K562 (cell line): Measurements from ENCODE around the gene PSMD14. TPM values are rescaled to one million over a fixed set of nuclear protein-coding genes. Genes with fewer than 3 reads are reported as not detected.

Experiments
- CBFA2T3 ChIP-seq: fragments of 450-650 bp; IDR thresholded peaks from 2 replicates; pipeline ENCODE4 v1.6.1; 2017
- CBX2 ChIP-seq: fragments of 200-600 bp; sonication (generic); IDR thresholded peaks from one replicate; pipeline ENCODE4 v1.6.1; 2012; ENCODE audit warnings: mild to moderate bottlenecking, low read length, inconsistent platforms; ENCODE audit not compliant: insufficient read depth, poor library complexity, severe bottlenecking
- DMBX1 ChIP-seq: fragments of 250-450 bp; sonication (Bioruptor Pico); IDR thresholded peaks from 2 replicates; pipeline ENCODE4 v1.8.0; 2022; ENCODE audit warnings: inconsistent platforms, mild to moderate bottlenecking, moderate library complexity, borderline replicate concordance
- E2F6 ChIP-seq, 2 experiments: IDR thresholded peaks; 2 replicates each; pipeline ENCODE4 v1.6.1; 2011; ENCODE audit warnings: borderline replicate concordance in 1 of 2, control low read depth in 1 of 2, low read depth in 1 of 2, low read length in 1 of 2, mild to moderate bottlenecking in 1 of 2, mixed read lengths in 1 of 2, moderate library complexity in 1 of 2; ENCODE audit not compliant: insufficient read depth in 1 of 2, insufficient read length in 1 of 2, poor library complexity in 1 of 2, severe bottlenecking in 1 of 2; ENCODE audit errors: extremely low read depth in 1 of 2
- FUS ChIP-seq: fragments of 200-400 bp; formaldehyde crosslinking; optimal IDR thresholded peaks from 2 replicates; pipeline ENCODE3; 2017; ENCODE audit warnings: low read depth, low read length
- MLLT1 ChIP-seq, 2 experiments: fragments of 450-650 bp; IDR thresholded peaks; 2 replicates each; pipeline ENCODE4 v1.6.1; 2016
- MYBL2 ChIP-seq, 2 experiments: fragments of 450-650 bp in 1 of 2; sonication (generic) in 1 of 2; formaldehyde crosslinking in 1 of 2; IDR thresholded peaks; 2 replicates each; pipeline versions ENCODE4 v1.6.1 to v1.8.1; 2017 to 2022; ENCODE audit warnings: borderline replicate concordance in 1 of 2, inconsistent platforms in 1 of 2, low read depth in 1 of 2, mild to moderate bottlenecking in 1 of 2, missing genetic modification reagents in 1 of 2, moderate library complexity in 1 of 2
- NCOA1 ChIP-seq: fragments of 450-650 bp; IDR thresholded peaks from 2 replicates; pipeline ENCODE4 v1.6.1; 2016; ENCODE audit warnings: low read depth
- NFIC ChIP-seq: fragments of 450-650 bp; IDR thresholded peaks from 2 replicates; pipeline ENCODE4 v1.6.1; 2017; ENCODE audit warnings: mild to moderate bottlenecking, inconsistent platforms
- PHB ChIP-seq: fragments of 250-450 bp; sonication (Bioruptor Pico); IDR thresholded peaks from 2 replicates; pipeline ENCODE4 v1.5.0; 2021
- RBM25 ChIP-seq: fragments of 200-400 bp; formaldehyde crosslinking; IDR thresholded peaks from 2 replicates; pipeline ENCODE4 v1.6.1; 2018; ENCODE audit warnings: low read length, low read depth, moderate library complexity; ENCODE audit not compliant: severe bottlenecking
- TAL1 ChIP-seq: fragments of 450-650 bp; IDR thresholded peaks from 2 replicates; pipeline ENCODE4 v1.6.1; 2016; ENCODE audit warnings: mild to moderate bottlenecking
- ZHX1 ChIP-seq: fragments of 150-350 bp; conservative IDR thresholded peaks from 2 replicates; pipeline ENCODE4 v1.6.1; 2014; ENCODE audit warnings: low read length
- ZNF551 ChIP-seq: fragments of 250-450 bp; sonication (Bioruptor Pico); IDR thresholded peaks from 2 replicates; pipeline ENCODE4 v1.5.0; 2021; ENCODE audit warnings: mild to moderate bottlenecking, moderate library complexity
- ZNF584 ChIP-seq: fragments of 200-800 bp; sonication (Bioruptor generic); IDR thresholded peaks from 2 replicates; pipeline ENCODE4 v1.6.1; 2016; ENCODE audit warnings: low read depth, mild to moderate bottlenecking, missing genetic modification characterization, missing compliant biosample characterization
- ZNF586 ChIP-seq: fragments of 450-650 bp; formaldehyde crosslinking; conservative IDR thresholded peaks from 2 replicates; pipeline ENCODE4 v1.4.0; 2020; ENCODE audit warnings: mild to moderate bottlenecking, moderate library complexity
- polyA plus RNA-seq, 8 experiments: library from polyadenylated mRNA; depleted of rRNA in 4 of 8; stranded (reverse) in 5 of 8; unstranded in 3 of 8; fragments of >200 nt; fragmentation: Nextera tagmentation in 2 of 8; fragmentation: Illumina TruSeq in 1 of 8; extraction: Ambion mirVana in 2 of 8; extraction: Trizol in 1 of 8; gene quantifications; 2 replicates each; pipeline versions ENCODE4 v1.2.1 to v1.2.3, GENCODE V29; 2011 to 2014; ENCODE audit warnings: inconsistent platforms in 1 of 8, missing spikeins in 1 of 8
- total RNA-seq, 7 experiments: library from RNA; depleted of rRNA in 6 of 7; stranded (reverse); fragments of >200 nt in 6 of 7; fragmentation: Illumina TruSeq in 2 of 7; extraction: Trizol in 2 of 7; gene quantifications; 2 replicates each; pipeline versions ENCODE4 v1.2.1 to v1.2.3, GENCODE V29; 2011 to 2021; ENCODE audit warnings: low replicate concordance in 1 of 7
- TF ChIP-seq, protein P1 (sequence below): fragments of 200-800 bp; sonication (Bioruptor generic); IDR thresholded peaks from 2 replicates; pipeline ENCODE4 v1.6.1; 2017; ENCODE audit warnings: missing genetic modification characterization, missing compliant biosample characterization
- TF ChIP-seq, protein P2 (sequence below): fragments of 250-450 bp; sonication (Bioruptor Pico); IDR thresholded peaks from 2 replicates; pipeline ENCODE4 v1.5.1; 2021; ENCODE audit warnings: mild to moderate bottlenecking
- TF ChIP-seq, protein P3 (sequence below): sonication (generic); formaldehyde crosslinking; IDR thresholded peaks from 2 replicates; pipeline ENCODE4 v1.5.0; 2020; ENCODE audit warnings: missing genetic modification reagents

PSMD14 gene
- total and polyA plus RNA-seq, 9 of the 15 experiments (the other 6 are each of a cell fraction or from before 2014, with no cell fraction given), result 151 to 515 (median 228) TPM

- TF ChIP-seq PHB (CRISPR knock-in tag) (no peak), ZHX1 (no peak), NFIC (no peak), DMBX1 (CRISPR knock-in tag) (no peak), E2F6 (IDR thresholded peaks at IDR 0.05; ENCODE audit: borderline replicate concordance in 1 of 2, extremely low read depth in 1 of 2, insufficient read depth in 1 of 2, insufficient read length in 1 of 2, low read depth in 1 of 2, low read length in 1 of 2, poor library complexity in 1 of 2, severe bottlenecking in 1 of 2) (no peak), MYBL2 (IDR thresholded peaks at IDR 0.05; ENCODE audit: low read depth) (no peak), MYBL2 (CRISPR knock-in tag; IDR thresholded peaks at IDR 0.05; ENCODE audit: borderline replicate concordance) (no peak), CBX2 (no peak), ZNF584 (no peak), TAL1 (peak; percentile 26; the same call in 1 of the 2 replicates), CBFA2T3 (peak; percentile 75), RBM25 (no peak), ZNF586 (CRISPR knock-in tag) (no peak), ZNF551 (no peak), FUS (no peak), NCOA1 (no peak), MLLT1 (IDR thresholded peaks at IDR 0.05) (no peak)
- TF ChIP-seq, protein P1, sequence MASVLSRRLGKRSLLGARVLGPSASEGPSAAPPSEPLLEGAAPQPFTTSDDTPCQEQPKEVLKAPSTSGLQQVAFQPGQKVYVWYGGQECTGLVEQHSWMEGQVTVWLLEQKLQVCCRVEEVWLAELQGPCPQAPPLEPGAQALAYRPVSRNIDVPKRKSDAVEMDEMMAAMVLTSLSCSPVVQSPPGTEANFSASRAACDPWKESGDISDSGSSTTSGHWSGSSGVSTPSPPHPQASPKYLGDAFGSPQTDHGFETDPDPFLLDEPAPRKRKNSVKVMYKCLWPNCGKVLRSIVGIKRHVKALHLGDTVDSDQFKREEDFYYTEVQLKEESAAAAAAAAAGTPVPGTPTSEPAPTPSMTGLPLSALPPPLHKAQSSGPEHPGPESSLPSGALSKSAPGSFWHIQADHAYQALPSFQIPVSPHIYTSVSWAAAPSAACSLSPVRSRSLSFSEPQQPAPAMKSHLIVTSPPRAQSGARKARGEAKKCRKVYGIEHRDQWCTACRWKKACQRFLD (CRISPR knock-in tag), result no peak
- TF ChIP-seq, protein P2, sequence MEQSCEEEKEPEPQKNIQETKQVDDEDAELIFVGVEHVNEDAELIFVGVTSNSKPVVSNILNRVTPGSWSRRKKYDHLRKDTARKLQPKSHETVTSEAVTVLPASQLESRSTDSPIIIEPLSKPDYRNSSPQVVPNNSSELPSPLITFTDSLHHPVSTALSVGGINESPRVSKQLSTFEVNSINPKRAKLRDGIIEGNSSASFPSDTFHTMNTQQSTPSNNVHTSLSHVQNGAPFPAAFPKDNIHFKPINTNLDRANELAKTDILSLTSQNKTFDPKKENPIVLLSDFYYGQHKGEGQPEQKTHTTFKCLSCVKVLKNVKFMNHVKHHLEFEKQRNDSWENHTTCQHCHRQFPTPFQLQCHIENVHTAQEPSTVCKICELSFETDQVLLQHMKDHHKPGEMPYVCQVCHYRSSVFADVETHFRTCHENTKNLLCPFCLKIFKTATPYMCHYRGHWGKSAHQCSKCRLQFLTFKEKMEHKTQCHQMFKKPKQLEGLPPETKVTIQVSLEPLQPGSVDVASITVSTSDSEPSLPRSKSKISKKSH (CRISPR knock-in tag), result no peak
- TF ChIP-seq, protein P3, sequence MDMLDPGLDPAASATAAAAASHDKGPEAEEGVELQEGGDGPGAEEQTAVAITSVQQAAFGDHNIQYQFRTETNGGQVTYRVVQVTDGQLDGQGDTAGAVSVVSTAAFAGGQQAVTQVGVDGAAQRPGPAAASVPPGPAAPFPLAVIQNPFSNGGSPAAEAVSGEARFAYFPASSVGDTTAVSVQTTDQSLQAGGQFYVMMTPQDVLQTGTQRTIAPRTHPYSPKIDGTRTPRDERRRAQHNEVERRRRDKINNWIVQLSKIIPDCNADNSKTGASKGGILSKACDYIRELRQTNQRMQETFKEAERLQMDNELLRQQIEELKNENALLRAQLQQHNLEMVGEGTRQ (CRISPR knock-in tag), result no peak
Measured at GRCh38 chr2:161434118-161434517, 125.9 kb downstream of the PSMD14 start (continued).
